Stimulated activated CD8-positive, alpha-beta memory T cell treated with anti-CD3 and anti-CD28 coated beads, Interleukin-15, amount 100 ng/mL, for 48 hours (primary cell): Measurements from ENCODE around the gene PTGDS.

Experiments
- DNase-seq, 2 donors: peaks; one replicate each; pipeline ENCODE4 v3.0.0-alpha.2; 2020; ENCODE audit warnings: low read depth in 2 of 2

Gene PTGDS

GRCh38 chr9:136957901-136958300, 19.4 kb upstream of the PTGDS start:
- no peak for DNase-seq

GRCh38 chr9:136958473-136958872, 18.8 kb upstream of the PTGDS start:
- DNase-seq, result no peak

GRCh38 chr9:136958898-136959850, 18.1 kb upstream of the PTGDS start:
- no peak for DNase-seq

- no peak for DNase-seq
Observed at GRCh38 chr9:136960212-136960937, 16.9 kb upstream of the PTGDS start.

- no peak for DNase-seq
Observed at GRCh38 chr9:136960938-136961275, 16.4 kb upstream of the PTGDS start.

GRCh38 chr9:136961279-136962065, 15.8 kb upstream of the PTGDS start:
- no peak for DNase-seq

- no peak for DNase-seq
Observed at GRCh38 chr9:136962163-136962562, 15.1 kb upstream of the PTGDS start.

- DNase-seq, result no peak
Observed at GRCh38 chr9:136962701-136963248, 14.5 kb upstream of the PTGDS start.

- DNase-seq, result no peak
Observed at GRCh38 chr9:136963341-136963740, 14.0 kb upstream of the PTGDS start.

- DNase-seq, result no peak
Observed at GRCh38 chr9:136963751-136964150, 13.6 kb upstream of the PTGDS start.

- DNase-seq, result no peak
Observed at GRCh38 chr9:136964171-136964689, 13.1 kb upstream of the PTGDS start.

GRCh38 chr9:136964833-136965422, 12.4 kb upstream of the PTGDS start:
- DNase-seq, result no peak

GRCh38 chr9:136965771-136966484, 11.4 kb upstream of the PTGDS start:
- DNase-seq, result no peak

GRCh38 chr9:136968333-136969127, 8.8 kb upstream of the PTGDS start:
- DNase-seq, result no peak

- DNase-seq, result no peak
Observed at GRCh38 chr9:136969150-136969549, 8.2 kb upstream of the PTGDS start.

- no peak for DNase-seq
Observed at GRCh38 chr9:136969774-136970173, 7.5 kb upstream of the PTGDS start.

GRCh38 chr9:136970361-136970760, 6.9 kb upstream of the PTGDS start:
- DNase-seq, result no peak

GRCh38 chr9:136971746-136972145, 5.6 kb upstream of the PTGDS start:
- no peak for DNase-seq

GRCh38 chr9:136972335-136972734, 5.0 kb upstream of the PTGDS start:
- DNase-seq, result no peak

- no peak for DNase-seq
Observed at GRCh38 chr9:136972743-136973142, 4.6 kb upstream of the PTGDS start.
